Urinary bladder (tissue), 4 donors: ENCODE data around the gene LNPEP. TPM values are rescaled to one million over a fixed set of nuclear protein-coding genes. Genes with fewer than 3 reads are reported as not detected.
"Not testable (repeated sequence)": the region's sequence is repeated elsewhere in the genome, so short reads cannot be mapped to it uniquely, and the experiment has no call there.

Experiments
- DNase-seq: peaks from one replicate; pipeline ENCODE4 v3.0.0-alpha.2; 2015; ENCODE audit errors: extremely low spot score
- H3K27ac ChIP-seq: one replicate; pipeline ENCODE4 v1.5.1; 2013; ENCODE audit warnings: low read depth, mild to moderate bottlenecking, moderate library complexity
- H3K36me3 ChIP-seq: one replicate; pipeline ENCODE4 v1.6.1; 2013; ENCODE audit warnings: mild to moderate bottlenecking, moderate library complexity; ENCODE audit not compliant: insufficient read depth
- H3K4me1 ChIP-seq: one replicate; pipeline ENCODE4 v1.6.1; 2013; ENCODE audit warnings: mild to moderate bottlenecking, moderate library complexity; ENCODE audit not compliant: insufficient read depth
- H3K4me3 ChIP-seq: one replicate; pipeline ENCODE4 v1.5.1; 2013; ENCODE audit warnings: low read depth, low read length
- WGBS: extraction: QIAGEN DNeasy Blood & Tissue Kit; methylation state at CpG from one replicate; pipeline ENCODE4 v1.1.7; 2013; 5-methylcytosine and 5-hydroxymethylcytosine counted together
- polyA plus RNA-seq: library from polyadenylated mRNA; stranded (reverse); fragments of 200-250 nt; gene quantifications from one replicate; pipeline ENCODE4 v1.2.3, GENCODE V29; 2013
- total RNA-seq: library from RNA; depleted of rRNA; stranded (reverse); fragments of >200 nt; gene quantifications from one replicate; pipeline ENCODE4 v1.2.3, GENCODE V29; 2014
- donor health status: healthy with polysubstance abuse.
- donor health status: healthy.

Gene LNPEP
- total and polyA plus RNA-seq, 2 donors = 10.1 to 99.2 TPM

- Histone ChIP-seq H3K4me1 (no peaks in the 10 kb centered on the region), H3K36me3 (peaks cover 2% of the 10 kb centered on the region), H3K27ac (no peak overlapping the region), H3K4me3 (no peak overlapping the region)
- 95% methylated on average over 4 of the region's 4 CpGs for WGBS
- DNase-seq = no peak
Measured at GRCh38 chr5:96919754-96920197, 16.1 kb upstream of the LNPEP start.

- H3K4me3 ChIP-seq = no peak overlapping the region
- DNase-seq = no peak
- H3K36me3 ChIP-seq = peaks cover 2% of the 10 kb centered on the region
- no peaks in the 10 kb centered on the region for H3K4me1 ChIP-seq
- no peak overlapping the region for H3K27ac ChIP-seq
- 73% methylated on average over 3 of the region's 3 CpGs for WGBS
Measured at GRCh38 chr5:96920744-96921355, 15.0 kb upstream of the LNPEP start.

GRCh38 chr5:96922499-96923244 lies 13.2 kb upstream of the LNPEP start:
- WGBS = 91% methylated on average over 12 of the region's 12 CpGs

GRCh38 chr5:96924016-96924443 lies 11.8 kb upstream of the LNPEP start:
- 49% methylated on average over 3 of the region's 3 CpGs for WGBS
- DNase-seq = no peak
- H3K27ac ChIP-seq = no peak overlapping the region
- H3K36me3 ChIP-seq = no peaks in the 10 kb centered on the region
- H3K4me1 ChIP-seq = no peaks in the 10 kb centered on the region
- H3K4me3 ChIP-seq = no peak overlapping the region

More at GRCh38 chr5:96922499-96923244, 13.2 kb upstream of the LNPEP start:
- no peak for DNase-seq
- H3K4me3 ChIP-seq = no peak overlapping the region
- H3K4me1 ChIP-seq = no peaks in the 10 kb centered on the region
- no peaks in the 10 kb centered on the region for H3K36me3 ChIP-seq
- no peak overlapping the region for H3K27ac ChIP-seq

- no peaks in the 10 kb centered on the region for H3K4me1 ChIP-seq
- no peak overlapping the region for H3K4me3 ChIP-seq
- no peak overlapping the region for H3K27ac ChIP-seq
- no peak for DNase-seq
- WGBS = 90% methylated on average over 1 of the region's 1 CpG
- H3K36me3 ChIP-seq = no peaks in the 10 kb centered on the region
Measured at GRCh38 chr5:96926276-96926675, 9.6 kb upstream of the LNPEP start.

GRCh38 chr5:96927008-96927407 lies 8.9 kb upstream of the LNPEP start:
- Histone ChIP-seq H3K4me3 (no peak overlapping the region), H3K4me1 (no peaks in the 10 kb centered on the region), H3K36me3 (no peaks in the 10 kb centered on the region), H3K27ac (no peak overlapping the region)
- DNase-seq = no peak

GRCh38 chr5:96928931-96929708 lies 6.8 kb upstream of the LNPEP start:
- no peak overlapping the region for H3K4me3 ChIP-seq
- DNase-seq = no peak
- H3K4me1 ChIP-seq = no peaks in the 10 kb centered on the region
- no peak overlapping the region for H3K27ac ChIP-seq
- H3K36me3 ChIP-seq = no peaks in the 10 kb centered on the region
- 93% methylated on average over 7 of the region's 7 CpGs for WGBS

- DNase-seq = no peak
- Histone ChIP-seq H3K4me3 (no peak overlapping the region), H3K36me3 (no peaks in the 10 kb centered on the region), H3K27ac (no peak overlapping the region), H3K4me1 (no peaks in the 10 kb centered on the region)
- WGBS = 84% methylated on average over 3 of the region's 3 CpGs
Measured at GRCh38 chr5:96930058-96930457, 5.8 kb upstream of the LNPEP start.

GRCh38 chr5:96930589-96930988 lies 5.3 kb upstream of the LNPEP start:
- H3K4me1 ChIP-seq = no peaks in the 10 kb centered on the region
- WGBS = 98% methylated on average over 3 of the region's 3 CpGs
- H3K4me3 ChIP-seq = no peak overlapping the region
- no peak overlapping the region for H3K27ac ChIP-seq
- no peaks in the 10 kb centered on the region for H3K36me3 ChIP-seq
- DNase-seq = no peak

GRCh38 chr5:96931037-96931436 lies 4.8 kb upstream of the LNPEP start:
- H3K27ac ChIP-seq, DNase-seq, H3K36me3 ChIP-seq, H3K4me3 ChIP-seq, H3K4me1 ChIP-seq: not testable (repeated sequence)
- 91% methylated on average over 2 of the region's 2 CpGs for WGBS

GRCh38 chr5:96931605-96932004 lies 4.3 kb upstream of the LNPEP start:
- WGBS = 81% methylated on average over 1 of the region's 1 CpG
- Histone ChIP-seq H3K36me3 (no peaks in the 10 kb centered on the region), H3K27ac (no peak overlapping the region), H3K4me1 (no peaks in the 10 kb centered on the region), H3K4me3 (no peak overlapping the region)
- DNase-seq = no peak

- no peak for DNase-seq
- no peak overlapping the region for H3K27ac ChIP-seq
- no peaks in the 10 kb centered on the region for H3K4me1 ChIP-seq
- no peaks in the 10 kb centered on the region for H3K36me3 ChIP-seq
- H3K4me3 ChIP-seq = no peak overlapping the region
- 92% methylated on average over 5 of the region's 5 CpGs for WGBS
Measured at GRCh38 chr5:96932026-96932425, 3.9 kb upstream of the LNPEP start.

GRCh38 chr5:96933764-96934707 lies 1.8 kb upstream of the LNPEP start:
- no peaks in the 10 kb centered on the region for H3K36me3 ChIP-seq
- H3K4me1 ChIP-seq = peaks cover 2% of the 10 kb centered on the region
- peak overlapping the region; percentile 95 for H3K4me3 ChIP-seq
- H3K27ac ChIP-seq = peak overlapping the region; percentile 86
- DNase-seq = no peak
- 18% methylated on average over 13 of the region's 13 CpGs for WGBS
